Pancreas (tissue), 10 donors: ENCODE measurements around the gene NDUFA13. TPM values are rescaled to one million over a fixed set of nuclear protein-coding genes. Genes with fewer than 3 reads are reported as not detected.
A peak's percentile ranks its signal among the peaks of the same experiment; 100 is the strongest.

Experiments
- ATAC-seq, 4 donors: fragments of 200-7000 bp; cut with Tn5 transposase; one replicate each; pipeline versions ENCODE4 v1.8.0 to v1.9.1; 2020; ENCODE audit warnings: mild to moderate bottlenecking in 4 of 4, moderate library complexity in 4 of 4
- DNase-seq, 6 donors: peaks; one replicate each; pipeline ENCODE4 v3.0.0-alpha.2; 2020
- FAIRE-seq: peaks from 2 replicates; lab custom pipeline; 2012; peaks lifted over from hg19 to GRCh38; lab: Jason Lieb, UNC
- H3K27ac ChIP-seq, 4 donors: fragments of 200-600 bp; sonication (generic); 1 replicate in 3 of 4; 2 replicates in 1 of 4; pipeline versions ENCODE4 v1.5.0 to v1.8.0; 2020
- H3K27me3 ChIP-seq, 4 donors: fragments of 200-600 bp; one replicate each; pipeline ENCODE4 v1.8.0; 2021
- H3K36me3 ChIP-seq, 3 donors: fragments of 200-600 bp; sonication (generic) in 1 of 3; one replicate each; pipeline versions ENCODE4 v1.5.0 to v1.8.0; 2020 to 2021
- H3K4me1 ChIP-seq, 3 donors: fragments of 200-600 bp; one replicate each; pipeline ENCODE4 v1.8.0; 2021
- H3K4me3 ChIP-seq, 4 donors: fragments of 200-600 bp; sonication (generic) in 2 of 4; one replicate each; pipeline versions ENCODE4 v1.5.0 to v1.8.0; 2020 to 2021
- H3K9me3 ChIP-seq, 4 donors: fragments of 200-600 bp; one replicate each; pipeline ENCODE4 v1.8.0; 2021
- CTCF ChIP-seq, 4 donors: fragments of 200-600 bp; sonication (generic) in 3 of 4; IDR thresholded peaks; one replicate each; pipeline versions ENCODE4 v1.5.0 to v1.8.0; 2021; ENCODE audit warnings: antibody characterized with exemption in 4 of 4
- WGBS, 2 donors: extraction: QIAGEN DNeasy Blood & Tissue Kit; methylation state at CpG; one replicate each; pipeline ENCODE4 v1.1.7; 2013; 5-methylcytosine and 5-hydroxymethylcytosine counted together
- intact Hi-C, 3 donors: fragments of 100-400 bp; cut with DNase I; formaldehyde crosslinking; loops; one replicate each; pipeline versions ENCODE4 v1.11.1 to v1.14.2; 2022
- polyA plus RNA-seq, 2 donors: library from polyadenylated mRNA; stranded (reverse); fragments of 200-250 nt; gene quantifications; one replicate each; pipeline ENCODE4 v1.2.3, GENCODE V29; 2013
- total RNA-seq, 6 donors: library from RNA; stranded (reverse); fragmentation: NEBNext Ultra II Directional in 4 of 6; extraction: Animal tissue kit (Norgen Biotek cat#: 25700) in 4 of 6; gene quantifications; one replicate each; pipeline versions ENCODE4 v1.2.1 to v1.2.4, GENCODE V29; 2021 to 2023
- donor health status: healthy with polysubstance abuse.
- donor health status: DM: no; HTN: no; CAD: no; lungs with moderate emphysema.
- donor health status: DM: no; HTN: no; CAD: no.
- donor health status: control.
- donor health status: control.
- donor health status: Bipolar disorder and iron deficiency.
- donor health status: DM: yes; HTN: yes; CAD: no.
- donor health status: DM: no; HTN: no; CAD: no.
- donor health status: DM: no; HTN: no; CAD: no.
- donor health status: DM: yes; HTN: yes; CAD: no.

The NDUFA13 gene
- total and polyA plus RNA-seq, 8 donors: 87.9 to 178 (median 133) TPM

- Histone ChIP-seq H3K36me3 (no peaks in the 10 kb centered on the region), H3K27ac (no peak overlapping the region), H3K4me3 (no peak overlapping the region), H3K27me3 (no peaks in the 10 kb centered on the region), H3K9me3 (no peaks in the 10 kb centered on the region), H3K4me1 (peaks cover 0 to 5% (median 0%) of the 10 kb centered on the region in 3 donors)
- WGBS, 2 donors: 61 to 73% methylated on average over 21 of the region's 21 CpGs
- no peak for TF ChIP-seq CTCF (IDR thresholded peaks at IDR 0.05)
- intact Hi-C loops: no loop called here
- FAIRE-seq (no peak), ATAC-seq (no peak), DNase-seq (peak in 1 of 6 donors; percentile 47)
Observed at GRCh38 chr19:19475015-19475765, 40.8 kb upstream of the NDUFA13 start.

GRCh38 chr19:19475849-19476828 lies 39.9 kb upstream of the NDUFA13 start:
- peak in 1 of 4 donors; percentile 14 for TF ChIP-seq CTCF (IDR thresholded peaks at IDR 0.05)
- H3K27me3 ChIP-seq: no peaks in the 10 kb centered on the region
- no peaks in the 10 kb centered on the region for H3K36me3 ChIP-seq
- WGBS, 2 donors: 78 to 80% methylated on average over 19 of the region's 19 CpGs
- DNase-seq (peak in 1 of 6 donors; percentile 35), FAIRE-seq (no peak), ATAC-seq (peak in 3 of 4 donors; percentile 38 to 61 (median 45))
- no peak overlapping the region for H3K4me3 ChIP-seq
- intact Hi-C loops: no loop called here
- no peak overlapping the region for H3K27ac ChIP-seq
- no peaks in the 10 kb centered on the region for H3K9me3 ChIP-seq
- H3K4me1 ChIP-seq: peaks cover 0 to 5% (median 0%) of the 10 kb centered on the region in 3 donors

- no peak overlapping the region for H3K4me3 ChIP-seq
- H3K27ac ChIP-seq: no peak overlapping the region
- no peaks in the 10 kb centered on the region for H3K27me3 ChIP-seq
- WGBS, 2 donors: 75 to 80% methylated on average over 10 of the region's 10 CpGs
- intact Hi-C loops: no loop called here
- no peaks in the 10 kb centered on the region for H3K36me3 ChIP-seq
- no peaks in the 10 kb centered on the region for H3K9me3 ChIP-seq
- ATAC-seq (peak; percentile 47 to 80 (median 72)), DNase-seq (peak in 1 of 6 donors; percentile 31), FAIRE-seq (no peak)
- H3K4me1 ChIP-seq: peaks cover 0 to 5% (median 0%) of the 10 kb centered on the region in 3 donors
- no peak for TF ChIP-seq CTCF (IDR thresholded peaks at IDR 0.05)
Observed at GRCh38 chr19:19477705-19478383, 38.2 kb upstream of the NDUFA13 start.

GRCh38 chr19:19480688-19481087 lies 35.3 kb upstream of the NDUFA13 start:
- H3K27ac ChIP-seq: no peak overlapping the region
- ATAC-seq (no peak), FAIRE-seq (no peak), DNase-seq (peak in 1 of 6 donors; percentile 15)
- TF ChIP-seq CTCF (IDR thresholded peaks at IDR 0.05): no peak
- H3K9me3 ChIP-seq: no peaks in the 10 kb centered on the region
- H3K36me3 ChIP-seq: no peaks in the 10 kb centered on the region
- WGBS, 2 donors: 70 to 75% methylated on average over 5 of the region's 5 CpGs
- intact Hi-C loops: loop anchor here in 1 of 3 donors (10.0 kb wide), 1 partner anchor 106 kb away; no protein-coding TSS in a partner anchor
- H3K27me3 ChIP-seq: no peaks in the 10 kb centered on the region
- H3K4me3 ChIP-seq: no peak overlapping the region
- H3K4me1 ChIP-seq: peaks cover 0 to 5% (median 0%) of the 10 kb centered on the region in 3 donors
